HCT116 (cell line): ENCODE data around the gene RHOT1. TPM values are rescaled to one million over a fixed set of nuclear protein-coding genes. Genes with fewer than 3 reads are reported as not detected.

ENCODE experiments used
- total RNA-seq: library from RNA; stranded (reverse); gene quantifications from one replicate; pipeline ENCODE4 v1.2.1, GENCODE V29; 2021; ENCODE audit not compliant: unreplicated experiment

RHOT1 gene
- total RNA-seq, 1 experiment from 2014 or later, result 33.3 TPM

Other genes starting within 250 kb of the RHOT1 start
- gene UTP6, start 240.8 kb upstream of the RHOT1 start, total RNA-seq, result 73.0 TPM
- gene SUZ12, start 205.5 kb upstream of the RHOT1 start, total RNA-seq, result 44.9 TPM
- gene LRRC37B, start 135.1 kb upstream of the RHOT1 start, total RNA-seq, result 8.8 TPM
- gene RHBDL3, start 123.3 kb downstream of the RHOT1 start, total RNA-seq, result 4.0 TPM
- gene C17orf75, start 199.7 kb downstream of the RHOT1 start, total RNA-seq, result 22.5 TPM
- gene ZNF207, start 207.7 kb downstream of the RHOT1 start, total RNA-seq, result 181 TPM